Measurements from ENCODE around the gene PTPRK. TPM values are rescaled to one million over a fixed set of nuclear protein-coding genes. Genes with fewer than 3 reads are reported as not detected.

PTPRK gene
- total and polyA plus RNA-seq, 2 experiments from 2014 or later, result 26.9 to 56.4 TPM

GRCh38 chr6:128238225-128238624 is 282.2 kb downstream of the PTPRK start:
- no peak for TF ChIP-seq ZNF331 (CRISPR knock-in tag; IDR thresholded peaks at IDR 0.05; ENCODE audit: low read depth)
- TF ChIP-seq EZH2phosphoT487 (IDR thresholded peaks at IDR 0.05; ENCODE audit: unreplicated experiment), result no peak
- TF ChIP-seq JUNB (IDR thresholded peaks at IDR 0.05; ENCODE audit: unreplicated experiment), result no peak
- no peak for TF ChIP-seq ETS1 (IDR thresholded peaks at IDR 0.05)
- TF ChIP-seq REST (IDR thresholded peaks at IDR 0.05; ENCODE audit: unreplicated experiment), result no peak
- TF ChIP-seq EZH2 (IDR thresholded peaks at IDR 0.05; ENCODE audit: low read depth, unreplicated experiment), result no peak
- TF ChIP-seq CREB1 (CRISPR knock-in tag; IDR thresholded peaks at IDR 0.05; ENCODE audit: low read depth), result no peak
- TF ChIP-seq CTCF (conservative IDR thresholded peaks at IDR 0.05; ENCODE audit: low read depth in 2 of 2), result no peak
- TF ChIP-seq ZNF114 (CRISPR knock-in tag; IDR thresholded peaks at IDR 0.05), result no peak
- TF ChIP-seq POLR2AphosphoS5 (IDR thresholded peaks at IDR 0.05; ENCODE audit: low read depth), result no peak
- TF ChIP-seq NANOG (IDR thresholded peaks at IDR 0.05; ENCODE audit: borderline replicate concordance), result no peak
- TF ChIP-seq STAT1 (IDR thresholded peaks at IDR 0.05; ENCODE audit: unreplicated experiment), result no peak
- no peak for TF ChIP-seq ZNF462 (CRISPR knock-in tag; IDR thresholded peaks at IDR 0.05)
- Mint-ChIP-seq H3K27ac (no peak overlapping the region), H3K4me3 (no peak overlapping the region), H3K4me1 (peaks cover 14% of the 10 kb centered on the region), H3K36me3 (ENCODE audit: low read depth) (no peaks in the 10 kb centered on the region; the same call in 2 of the 3 replicates), H3K9me3 (no peaks in the 10 kb centered on the region), H3K27me3 (ENCODE audit: insufficient read depth, low read depth, poor library complexity) (no peaks in the 10 kb centered on the region)
- ATAC-seq (no peak), DNase-seq (ENCODE audit: low spot score) (no peak)
- Histone ChIP-seq H3K27me3 (ENCODE audit: insufficient read depth) (no peaks in the 10 kb centered on the region), H3K4me3 (no peak overlapping the region), H4K20me1 (replicated peaks; ENCODE audit: insufficient read depth) (no peaks in the 10 kb centered on the region), H3K9me2 (ENCODE audit: insufficient read depth) (no peaks in the 10 kb centered on the region), H2AFZ (no peak overlapping the region), H3K27ac (ENCODE audit: low read depth) (no peak overlapping the region), H3K4me2 (no peak overlapping the region; the same call in 1 of the 2 replicates), H3K36me3 (ENCODE audit: insufficient read depth) (no peaks in the 10 kb centered on the region), H3K79me2 (replicated peaks; ENCODE audit: insufficient read depth) (no peaks in the 10 kb centered on the region), H3F3A (replicated peaks; ENCODE audit: low read depth) (no peaks in the 10 kb centered on the region), H3K4me1 (ENCODE audit: insufficient read depth) (peaks cover 11% of the 10 kb centered on the region)
